Measurements from ENCODE around the gene MAP2K3. TPM values are rescaled to one million over a fixed set of nuclear protein-coding genes. Genes with fewer than 3 reads are reported as not detected.

Gene MAP2K3
- 23.6 and 34.6 TPM in 2 replicates for total RNA-seq

GRCh38 chr17:21284319-21285163, at the start of gene MAP2K3:
TSS of gene MAP2K3 (plus strand) at chr17:21284711. CDS start at chr17:21284921, 210 bp downstream.

DNA sequence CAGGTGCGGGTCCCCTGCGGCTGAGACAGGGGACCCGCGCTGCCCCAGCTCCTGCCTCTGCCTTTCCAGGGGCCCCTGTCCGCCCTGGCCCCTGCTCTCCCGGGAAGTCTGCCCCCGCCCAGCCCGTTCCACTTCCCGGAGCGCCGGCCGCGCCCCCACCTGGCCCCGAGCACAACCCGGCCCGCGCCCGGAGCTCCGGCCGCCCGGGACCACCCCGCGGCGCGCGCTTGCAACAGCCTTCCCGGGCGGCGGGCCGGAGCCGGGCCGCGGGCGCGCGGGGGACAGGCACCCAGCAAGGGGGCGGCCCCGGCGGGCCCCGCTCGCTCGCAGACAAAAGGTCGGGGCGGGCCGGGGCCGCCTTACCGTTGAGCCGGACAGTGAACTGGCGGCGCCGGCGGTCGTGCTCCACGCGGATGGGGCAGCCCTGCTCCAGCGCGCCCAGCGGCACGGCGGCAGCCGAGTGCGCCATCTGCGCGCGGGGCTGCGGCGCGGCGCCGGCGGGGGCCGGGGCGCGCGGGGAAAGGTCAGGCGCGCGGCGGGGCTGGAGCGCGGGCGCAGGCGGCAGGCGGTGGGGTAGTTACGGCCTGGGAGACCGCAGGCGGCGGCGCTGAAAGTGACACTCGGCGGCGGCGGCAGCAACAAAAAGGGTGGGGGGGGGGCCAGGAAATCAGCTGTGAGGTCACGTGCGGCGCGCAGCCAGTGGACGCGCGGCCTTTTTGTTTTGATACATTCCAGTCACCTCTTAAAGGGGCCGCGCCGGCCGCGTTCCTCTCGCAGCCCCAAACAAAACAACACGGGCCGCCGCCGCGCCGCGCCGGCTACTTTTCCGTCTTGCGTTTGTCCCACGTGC, 31.5 kb upstream of the MAP2K3 start, which contains the start of gene NATD1:
TSS of gene NATD1 (minus strand) at position 615 of the 850 bp plus-strand sequence. CDS start at position 469, 146 bp downstream.

Other genes with a start within 250 kb of the MAP2K3 start
- gene USP22, start 241.7 kb upstream of the MAP2K3 start, total RNA-seq = 109 and 144 TPM in 2 replicates
- 16.2 and 22.8 TPM in 2 replicates for gene DHRS7B, start 157.7 kb upstream of the MAP2K3 start, total RNA-seq
- gene TMEM11, start 70.5 kb upstream of the MAP2K3 start, total RNA-seq = 31.0 and 42.0 TPM in 2 replicates
- 1.4 and 2.2 TPM in 2 replicates for gene NATD1, start 31.3 kb upstream of the MAP2K3 start, total RNA-seq
- gene KCNJ12, start 91.6 kb downstream of the MAP2K3 start, total RNA-seq = 0.07 TPM in 1 of 2 replicates, not detected in the other